ENCODE data around the gene GRAP2.
A peak's percentile ranks its signal among the peaks of the same experiment; 100 is the strongest.
"Not testable (repeated sequence)": the region's sequence is repeated elsewhere in the genome, so short reads cannot be mapped to it uniquely, and the experiment has no call there.

Gene GRAP2

GRCh38 chr22:39900306-39901227 is at the start of gene GRAP2:
GRAP2 (plus strand) TSS chr22:39901084; CDS start chr22:39947107, 46,023 bp downstream.
- peak; percentile 37 to 48 for DNase-seq (ENCODE audit: low read depth in 1 of 2, low spot score in 1 of 2)

GRCh38 chr22:39851606-39852315 is 49.1 kb upstream of the GRAP2 start:
- no peak for DNase-seq (ENCODE audit: low read depth in 1 of 2, low spot score in 1 of 2)

DNA sequence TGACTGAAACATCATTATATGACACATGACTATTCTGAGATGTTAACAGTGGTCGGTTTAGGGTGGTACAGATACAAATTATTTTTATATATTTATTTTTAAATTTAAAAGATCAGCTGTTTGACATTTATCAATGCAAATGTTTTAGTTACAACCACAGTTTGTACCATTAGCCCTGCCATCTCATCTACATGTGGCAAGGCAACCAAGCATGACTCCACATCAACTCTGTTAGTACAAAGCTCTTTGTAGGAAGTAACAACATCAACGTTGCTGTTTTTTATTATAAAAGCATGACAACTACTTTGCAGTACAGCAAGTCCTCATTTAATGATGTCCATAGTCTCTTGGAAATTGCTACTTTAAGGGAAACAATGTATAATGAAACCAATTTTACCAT is 48.1 kb upstream of the GRAP2 start:
- DNase-seq (ENCODE audit: low read depth in 1 of 2, low spot score in 1 of 2), result no peak

DNA sequence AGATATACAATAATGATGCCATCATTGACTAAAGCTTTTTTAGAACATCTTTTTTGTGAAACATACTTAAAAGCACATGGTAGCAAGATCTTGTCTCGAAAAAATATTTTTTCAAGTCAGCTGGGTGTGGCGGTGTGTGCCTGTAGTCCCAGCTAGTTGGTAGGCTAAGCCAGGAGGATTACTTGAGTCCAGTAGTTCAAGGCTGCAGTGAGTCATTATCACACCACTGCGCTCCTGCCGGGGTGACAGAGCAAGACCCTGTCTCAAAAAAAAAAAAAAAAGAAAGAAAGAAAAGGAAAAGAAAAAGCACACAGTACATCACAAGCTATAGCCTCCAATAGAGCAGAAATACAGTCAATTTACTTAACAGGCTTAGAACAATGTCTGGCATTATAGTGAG is 44.3 kb upstream of the GRAP2 start:
- DNase-seq (ENCODE audit: low read depth in 1 of 2, low spot score in 1 of 2), result no peak

DNA sequence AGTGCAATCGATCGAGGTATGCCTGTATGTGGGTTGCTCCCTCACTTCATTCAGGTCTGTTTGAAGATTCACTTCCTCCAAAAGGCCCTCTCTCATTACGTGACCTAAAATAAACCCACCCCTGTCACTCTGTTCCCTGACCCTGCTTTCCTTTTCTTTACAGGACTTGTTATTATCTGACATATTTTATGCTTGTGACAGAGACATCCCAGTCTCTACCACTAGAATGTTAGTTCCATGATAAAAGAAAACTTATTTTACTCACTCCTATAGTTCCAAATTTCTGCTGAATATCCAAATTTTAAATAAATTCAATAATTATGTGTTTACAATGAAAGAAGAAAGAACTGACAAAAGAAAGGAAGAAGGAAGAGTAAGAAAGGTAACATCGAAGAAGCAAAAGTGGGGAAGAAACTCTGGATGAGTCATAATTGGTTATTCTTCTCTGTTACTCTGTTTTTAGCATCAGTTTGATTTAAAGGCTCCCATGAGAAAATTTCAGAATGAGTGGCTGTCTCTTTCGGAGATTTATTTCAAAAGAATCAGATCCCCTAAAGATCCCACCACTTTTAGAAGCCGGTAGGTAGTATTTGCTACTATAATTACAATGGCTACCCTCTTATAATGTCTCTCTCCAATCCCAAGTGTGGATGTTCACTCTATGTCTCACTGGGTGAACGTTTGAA is 40.8 kb upstream of the GRAP2 start:
- DNase-seq (ENCODE audit: low read depth in 1 of 2, low spot score in 1 of 2), result no peak

DNA sequence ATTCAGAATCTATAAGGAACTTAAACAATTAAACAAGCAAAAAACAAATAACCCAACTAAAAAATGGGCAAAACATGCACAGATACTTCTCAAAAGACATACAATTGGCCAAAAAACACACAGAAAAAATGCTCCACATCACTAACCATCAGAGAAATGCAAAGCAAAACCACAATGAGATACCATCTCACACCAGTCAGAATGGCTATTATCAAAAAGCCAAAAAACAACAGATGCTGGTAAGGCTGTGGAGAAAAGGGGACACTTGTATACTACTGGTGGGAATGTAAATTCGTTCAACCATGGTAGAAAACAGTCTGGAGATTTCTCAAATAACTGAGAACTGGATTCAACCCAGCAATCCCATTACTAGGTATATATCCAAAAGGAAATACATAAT is 32.1 kb upstream of the GRAP2 start:
- DNase-seq (ENCODE audit: low read depth in 1 of 2, low spot score in 1 of 2), result no peak

DNA sequence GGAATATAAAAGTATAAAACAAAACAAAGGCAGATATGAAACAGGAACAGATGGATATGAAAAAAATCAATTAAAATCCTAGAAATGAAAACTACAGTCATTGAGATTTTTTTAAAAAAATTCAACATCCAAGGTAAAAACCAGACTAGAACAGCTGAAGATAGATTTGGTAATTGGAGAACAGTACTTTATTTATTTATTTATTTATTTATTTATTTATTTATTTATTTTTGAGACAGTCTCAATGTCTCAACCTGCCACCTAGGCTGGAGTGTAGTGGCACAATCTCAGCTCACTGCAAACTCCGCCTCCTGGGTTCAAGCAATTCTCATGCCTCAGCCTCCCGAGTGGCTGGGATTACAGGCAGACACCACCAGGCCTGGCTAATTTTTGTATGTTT is 31.1 kb upstream of the GRAP2 start:
- DNase-seq (ENCODE audit: low read depth in 1 of 2, low spot score in 1 of 2), result not testable (repeated sequence)

GRCh38 chr22:39871008-39871798 is 29.7 kb upstream of the GRAP2 start:
- no peak for DNase-seq (ENCODE audit: low read depth in 1 of 2, low spot score in 1 of 2)

DNA sequence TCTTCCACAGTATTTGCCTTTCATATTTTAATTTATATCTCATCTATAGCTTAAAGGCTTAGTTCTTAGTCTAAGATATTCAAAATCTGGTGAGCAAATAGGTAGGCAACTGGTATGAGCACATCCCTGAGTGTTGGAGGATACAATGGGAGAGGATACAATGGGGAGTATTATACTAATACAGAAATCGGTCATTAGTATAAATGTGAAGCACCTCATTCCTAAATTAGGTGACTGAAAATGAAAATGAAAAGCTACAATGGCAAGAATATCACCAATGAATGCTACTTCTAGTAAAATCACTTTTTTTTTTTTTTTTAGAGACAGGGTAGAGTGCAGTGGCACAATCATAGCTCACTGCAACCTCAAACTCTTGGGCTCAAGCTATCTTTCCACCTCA is 28.3 kb upstream of the GRAP2 start:
- DNase-seq (ENCODE audit: low read depth in 1 of 2, low spot score in 1 of 2), result no peak

GRCh38 chr22:39873965-39874364 is 26.9 kb upstream of the GRAP2 start:
- no peak for DNase-seq (ENCODE audit: low read depth in 1 of 2, low spot score in 1 of 2)

GRCh38 chr22:39875176-39875885 is 25.6 kb upstream of the GRAP2 start:
- DNase-seq (ENCODE audit: low read depth in 1 of 2, low spot score in 1 of 2), result not testable (repeated sequence)

- DNase-seq (ENCODE audit: low read depth in 1 of 2, low spot score in 1 of 2), result no peak
Measured at GRCh38 chr22:39877079-39877845, 23.6 kb upstream of the GRAP2 start.

- DNase-seq (ENCODE audit: low read depth in 1 of 2, low spot score in 1 of 2), result no peak
Measured at GRCh38 chr22:39880722-39881121, 20.2 kb upstream of the GRAP2 start.

GRCh38 chr22:39883057-39883456 is 17.8 kb upstream of the GRAP2 start:
- DNase-seq (ENCODE audit: low read depth in 1 of 2, low spot score in 1 of 2), result no peak

DNA sequence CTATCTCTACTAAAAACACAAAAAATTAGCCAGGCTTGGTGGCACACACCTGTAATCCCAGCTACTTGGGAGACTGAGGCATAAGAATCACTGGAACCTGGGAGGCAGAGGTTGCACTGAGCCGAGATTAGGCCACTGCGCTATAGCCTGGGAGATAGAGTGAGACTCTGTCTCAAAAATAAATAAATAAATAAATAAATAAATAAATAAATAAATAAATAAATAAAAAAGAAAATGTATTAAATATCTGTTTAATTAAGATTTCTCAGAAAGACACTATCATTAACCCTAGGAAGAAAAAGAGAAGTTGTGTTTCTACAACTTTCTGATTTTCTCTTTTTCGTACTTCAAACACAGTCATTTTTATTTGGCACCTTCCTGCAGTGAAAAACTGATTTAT is 11.0 kb upstream of the GRAP2 start:
- not testable (repeated sequence) for DNase-seq (ENCODE audit: low read depth in 1 of 2, low spot score in 1 of 2)

DNA sequence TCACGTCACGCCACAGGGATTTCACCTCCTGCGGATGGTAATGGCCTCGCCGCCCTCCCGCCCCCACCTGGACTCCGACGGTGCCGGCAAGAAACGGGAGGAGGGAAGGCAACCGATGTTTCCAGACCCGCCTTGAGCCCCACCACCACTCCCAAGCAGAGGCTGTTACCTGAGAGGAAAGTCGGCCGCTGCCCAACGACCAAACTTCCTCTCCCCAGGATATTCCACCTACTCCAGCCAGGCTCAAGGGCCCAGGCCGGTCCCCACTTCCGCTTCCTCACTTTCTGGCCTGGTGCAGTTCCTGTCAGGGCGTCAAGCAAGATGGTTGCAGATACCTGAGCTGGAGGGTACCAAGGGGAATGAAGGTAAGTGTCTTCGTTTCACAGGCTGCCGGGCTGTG is 7.4 kb upstream of the GRAP2 start, which contains the start of gene ENTHD1:
Gene ENTHD1, minus strand, starts transcription at position 235 of the 400 bp plus-strand sequence. CDS start 6,012 bp downstream, outside the sequence.
- DNase-seq (ENCODE audit: low read depth in 1 of 2, low spot score in 1 of 2), result no peak

DNA sequence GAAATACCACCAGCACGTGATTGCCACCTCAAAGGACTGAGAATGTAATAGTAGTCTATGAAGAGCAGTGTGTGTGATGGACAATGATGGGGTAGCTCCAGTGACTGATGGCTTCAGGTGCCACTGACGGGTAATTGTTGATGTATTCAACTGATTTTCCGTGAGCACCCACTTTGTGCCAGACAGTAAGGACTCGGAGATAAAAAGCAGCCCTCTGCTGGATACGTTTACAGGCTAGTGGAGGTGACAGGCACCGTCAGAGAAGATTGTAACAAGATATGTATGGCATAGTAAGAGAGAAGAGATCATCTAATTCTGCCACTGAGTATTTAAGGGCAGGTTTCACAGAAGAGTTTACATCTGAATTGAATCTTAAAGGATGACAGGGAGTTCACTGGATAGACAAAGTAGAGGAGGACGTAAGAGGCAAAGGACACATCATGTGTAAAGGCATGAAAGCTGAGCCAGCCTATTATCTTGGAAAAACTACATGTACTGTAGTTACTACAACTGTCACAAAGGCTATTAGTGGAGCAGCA is 6.3 kb upstream of the GRAP2 start:
- no peak for DNase-seq (ENCODE audit: low read depth in 1 of 2, low spot score in 1 of 2)

- no peak for DNase-seq (ENCODE audit: low read depth in 1 of 2, low spot score in 1 of 2)
Measured at GRCh38 chr22:39895682-39896081, 5.2 kb upstream of the GRAP2 start.

Data from activated T-helper 1 cell treated with anti-CD3 and anti-CD28 coated beads, Interleukin-2, amount 50 U/mL, for 16 hours (primary cell).